Epithelial cell of proximal tubule (primary cell): ENCODE measurements around the gene EIF3A. TPM values are rescaled to one million over a fixed set of nuclear protein-coding genes. Genes with fewer than 3 reads are reported as not detected.
"Not testable (repeated sequence)": the region's sequence is repeated elsewhere in the genome, so short reads cannot be mapped to it uniquely, and the experiment has no call there.

Experiments
- DNase-seq: peaks from one replicate; pipeline ENCODE4 v3.0.0-alpha.2; 2011; ENCODE audit warnings: low read depth
- H3K4me3 ChIP-seq: 2 replicates; pipeline ENCODE4 v1.5.1; 2011; ENCODE audit warnings: low read depth, mild to moderate bottlenecking, low read length
- CTCF ChIP-seq: conservative IDR thresholded peaks from 2 replicates; pipeline ENCODE4 v1.5.1; 2012; ENCODE audit warnings: low read depth, mild to moderate bottlenecking, low read length
- total RNA-seq: library from RNA; depleted of rRNA; stranded (reverse); fragments of >200 nt; gene quantifications from 2 replicates; pipeline ENCODE4 v1.2.3, GENCODE V29; 2015

EIF3A gene
- total RNA-seq, 1 donor from 2014 or later, result 102 TPM

GRCh38 chr10:119028900-119029612 is 51.6 kb downstream of the EIF3A start:
- no peak for TF ChIP-seq CTCF
- no peak for DNase-seq
- H3K4me3 ChIP-seq, result peak overlapping the region; percentile 33

GRCh38 chr10:119028445-119028899 is 52.1 kb downstream of the EIF3A start:
- not testable (repeated sequence) for DNase-seq, H3K4me3 ChIP-seq

GRCh38 chr10:119026301-119027110 is 54.1 kb downstream of the EIF3A start:
- DNase-seq, result no peak
- no peak overlapping the region for H3K4me3 ChIP-seq
- TF ChIP-seq CTCF, result no peak

GRCh38 chr10:119025776-119026175 is 54.8 kb downstream of the EIF3A start:
- no peak overlapping the region for H3K4me3 ChIP-seq
- DNase-seq, result no peak
- TF ChIP-seq CTCF, result no peak

- TF ChIP-seq CTCF, result no peak
- no peak overlapping the region for H3K4me3 ChIP-seq
- DNase-seq, result no peak
These were observed 55.3 kb downstream of the EIF3A start for GRCh38 chr10:119025336-119025735.

GRCh38 chr10:119024882-119025281 is 55.7 kb downstream of the EIF3A start:
- no peak for TF ChIP-seq CTCF
- H3K4me3 ChIP-seq, result no peak overlapping the region
- no peak for DNase-seq

GRCh38 chr10:119023553-119023868 is 57.1 kb downstream of the EIF3A start:
- no peak for TF ChIP-seq CTCF
- no peak overlapping the region for H3K4me3 ChIP-seq
- DNase-seq, result no peak
